Right lobe of liver (tissue), 6 donors: Measurements from ENCODE around the gene FUT6. TPM values are rescaled to one million over a fixed set of nuclear protein-coding genes. Genes with fewer than 3 reads are reported as not detected.

Experiments used
- ATAC-seq, 4 donors: fragments of 200-7000 bp; cut with Tn5 transposase; one replicate each; pipeline ENCODE4 v1.9.1; 2020; ENCODE audit warnings: mild to moderate bottlenecking in 4 of 4, moderate library complexity in 4 of 4
- DNase-seq, 3 donors: peaks; one replicate each; pipeline ENCODE4 v3.0.0-alpha.2; 2020
- H3K27ac ChIP-seq, 3 donors: fragments of 200-600 bp; one replicate each; pipeline ENCODE4 v1.8.0; 2022
- H3K27me3 ChIP-seq, 2 donors: fragments of 200-600 bp; one replicate each; pipeline ENCODE4 v1.8.0; 2022
- H3K36me3 ChIP-seq, 4 donors: fragments of 200-600 bp; sonication (generic) in 1 of 4; one replicate each; pipeline versions ENCODE4 v1.5.1 to v1.8.0; 2017 to 2022; ENCODE audit warnings: control low read depth in 1 of 4
- H3K4me1 ChIP-seq, 4 donors: fragments of 200-600 bp; sonication (generic) in 1 of 4; one replicate each; pipeline versions ENCODE4 v1.5.1 to v1.8.0; 2017 to 2022; ENCODE audit warnings: control low read depth in 1 of 4
- H3K4me3 ChIP-seq, 3 donors: fragments of 200-600 bp; one replicate each; pipeline ENCODE4 v1.8.0; 2022
- H3K9me3 ChIP-seq, 4 donors: fragments of 200-600 bp; sonication (generic) in 1 of 4; one replicate each; pipeline versions ENCODE4 v1.5.1 to v1.8.0; 2017 to 2022; ENCODE audit warnings: control low read depth in 1 of 4
- POLR2A ChIP-seq: fragments of 450-650 bp; IDR thresholded peaks from one replicate; pipeline ENCODE4 v1.6.1; 2017; ENCODE audit warnings: antibody characterized with exemption, mild to moderate bottlenecking
- WGBS: methylation state at CpG from one replicate; pipeline ENCODE4 v1.1.6; 2018; ENCODE audit warnings: low coverage, low lambda C conversion rate; ENCODE audit not compliant: insufficient coverage; ENCODE audit errors: missing lambda C conversion rate; 5-methylcytosine and 5-hydroxymethylcytosine counted together
- intact Hi-C, 2 donors: fragments of 100-400 bp; cut with DNase I; formaldehyde crosslinking; loops; one replicate each; pipeline versions ENCODE4 v1.11.2 to v1.14.1; 2022
- total RNA-seq, 6 experiments: library from RNA; depleted of rRNA in 2 of 6; stranded (reverse); fragments of >200 nt in 2 of 6; fragmentation: NEBNext Ultra II Directional in 3 of 6; extraction: Animal tissue kit (Norgen Biotek cat#: 25700) in 3 of 6; gene quantifications; one replicate each; pipeline versions ENCODE4 v1.1.0 to v1.2.4, GENCODE V29; 2016 to 2023
- TF ChIP-seq, protein P1 (sequence below), 4 donors: fragments of 200-600 bp in 3 of 4; fragments of 450-650 bp in 1 of 4; IDR thresholded peaks; one replicate each; pipeline versions ENCODE4 v1.5.1 to v1.8.0; 2016 to 2022; ENCODE audit warnings: antibody characterized with exemption in 4 of 4, mild to moderate bottlenecking in 2 of 4
- donor health status: DM: no; HTN: yes; CAD: no.
- donor health status: DM: no; HTN: no; CAD: no.
- donor health status: DM: no; HTN: no; CAD: no.
- donor health status: DM: no; HTN: yes; CAD: no.
- donor health status: DM: no; HTN: yes; CAD: no.

The FUT6 gene
- total RNA-seq, 6 experiments from 2014 or later, result 2.3 to 28.1 (median 9.7) TPM

GRCh38 chr19:5831159-5831558 is 8.3 kb downstream of the FUT6 start:
- Histone ChIP-seq H3K4me1 (peaks cover 0 to 13% (median 4%) of the 10 kb centered on the region in 4 donors), H3K27ac (no peak overlapping the region), H3K9me3 (no peaks in the 10 kb centered on the region), H3K4me3 (no peak overlapping the region), H3K27me3 (no peaks in the 10 kb centered on the region), H3K36me3 (no peaks in the 10 kb centered on the region)
- ATAC-seq (no peak), DNase-seq (no peak)
- WGBS, result no CpG with 5 or more reads among the region's 9 CpGs
- intact Hi-C loops, result no loop called here
- TF ChIP-seq, protein P1, sequence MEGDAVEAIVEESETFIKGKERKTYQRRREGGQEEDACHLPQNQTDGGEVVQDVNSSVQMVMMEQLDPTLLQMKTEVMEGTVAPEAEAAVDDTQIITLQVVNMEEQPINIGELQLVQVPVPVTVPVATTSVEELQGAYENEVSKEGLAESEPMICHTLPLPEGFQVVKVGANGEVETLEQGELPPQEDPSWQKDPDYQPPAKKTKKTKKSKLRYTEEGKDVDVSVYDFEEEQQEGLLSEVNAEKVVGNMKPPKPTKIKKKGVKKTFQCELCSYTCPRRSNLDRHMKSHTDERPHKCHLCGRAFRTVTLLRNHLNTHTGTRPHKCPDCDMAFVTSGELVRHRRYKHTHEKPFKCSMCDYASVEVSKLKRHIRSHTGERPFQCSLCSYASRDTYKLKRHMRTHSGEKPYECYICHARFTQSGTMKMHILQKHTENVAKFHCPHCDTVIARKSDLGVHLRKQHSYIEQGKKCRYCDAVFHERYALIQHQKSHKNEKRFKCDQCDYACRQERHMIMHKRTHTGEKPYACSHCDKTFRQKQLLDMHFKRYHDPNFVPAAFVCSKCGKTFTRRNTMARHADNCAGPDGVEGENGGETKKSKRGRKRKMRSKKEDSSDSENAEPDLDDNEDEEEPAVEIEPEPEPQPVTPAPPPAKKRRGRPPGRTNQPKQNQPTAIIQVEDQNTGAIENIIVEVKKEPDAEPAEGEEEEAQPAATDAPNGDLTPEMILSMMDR (IDR thresholded peaks at IDR 0.05), result no peak
- TF ChIP-seq POLR2A, result no peak

DNA sequence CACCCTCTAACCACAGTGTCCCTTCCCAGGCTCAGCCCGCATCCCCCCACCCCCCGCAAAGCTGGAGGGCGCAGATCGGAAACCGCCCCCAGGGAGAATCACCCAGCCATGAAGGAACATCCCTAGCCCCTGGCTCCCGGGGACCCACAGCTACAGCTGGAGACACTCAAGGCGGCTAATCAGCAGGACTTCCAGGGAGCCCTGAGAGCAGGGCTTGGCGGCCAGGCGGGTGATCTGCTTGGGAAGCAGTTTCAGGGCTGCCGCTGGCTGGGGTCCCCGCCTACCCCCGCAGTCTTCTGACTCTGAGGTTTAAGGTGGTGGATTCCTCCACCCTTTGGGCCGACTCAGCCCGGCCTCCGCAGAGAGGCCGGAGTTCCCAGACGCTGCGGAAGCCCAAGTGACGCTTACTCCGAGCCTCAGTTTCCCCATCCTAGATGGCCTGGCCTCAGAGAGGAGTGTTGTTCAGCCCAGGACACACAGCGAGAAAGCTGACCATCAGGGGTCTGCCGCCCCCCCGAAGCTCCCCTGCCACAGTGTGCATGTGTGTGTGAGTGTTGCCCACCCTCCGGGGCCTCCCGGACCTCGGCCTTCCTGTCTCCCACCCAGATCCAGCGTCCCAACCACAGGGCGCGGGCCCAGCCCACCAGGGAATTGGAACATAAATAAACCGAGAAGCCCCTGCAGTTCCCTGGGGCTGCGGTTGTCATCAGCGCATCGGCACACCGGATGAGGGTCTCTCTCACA is 9.8 kb downstream of the FUT6 start:
- WGBS, result 66% methylated on average over 3 of the region's 34 CpGs
- Histone ChIP-seq H3K36me3 (no peaks in the 10 kb centered on the region), H3K27me3 (no peaks in the 10 kb centered on the region), H3K4me3 (no peak overlapping the region), H3K27ac (peak overlapping the region in 1 of 3 donors; percentile 83), H3K9me3 (no peaks in the 10 kb centered on the region), H3K4me1 (peaks cover 0 to 13% (median 4%) of the 10 kb centered on the region in 4 donors)
- ATAC-seq, result no peak
- intact Hi-C loops, result no loop called here
- TF ChIP-seq, protein P1 (IDR thresholded peaks at IDR 0.05), result no peak
- TF ChIP-seq POLR2A, result no peak
- DNase-seq, result no peak

DNA sequence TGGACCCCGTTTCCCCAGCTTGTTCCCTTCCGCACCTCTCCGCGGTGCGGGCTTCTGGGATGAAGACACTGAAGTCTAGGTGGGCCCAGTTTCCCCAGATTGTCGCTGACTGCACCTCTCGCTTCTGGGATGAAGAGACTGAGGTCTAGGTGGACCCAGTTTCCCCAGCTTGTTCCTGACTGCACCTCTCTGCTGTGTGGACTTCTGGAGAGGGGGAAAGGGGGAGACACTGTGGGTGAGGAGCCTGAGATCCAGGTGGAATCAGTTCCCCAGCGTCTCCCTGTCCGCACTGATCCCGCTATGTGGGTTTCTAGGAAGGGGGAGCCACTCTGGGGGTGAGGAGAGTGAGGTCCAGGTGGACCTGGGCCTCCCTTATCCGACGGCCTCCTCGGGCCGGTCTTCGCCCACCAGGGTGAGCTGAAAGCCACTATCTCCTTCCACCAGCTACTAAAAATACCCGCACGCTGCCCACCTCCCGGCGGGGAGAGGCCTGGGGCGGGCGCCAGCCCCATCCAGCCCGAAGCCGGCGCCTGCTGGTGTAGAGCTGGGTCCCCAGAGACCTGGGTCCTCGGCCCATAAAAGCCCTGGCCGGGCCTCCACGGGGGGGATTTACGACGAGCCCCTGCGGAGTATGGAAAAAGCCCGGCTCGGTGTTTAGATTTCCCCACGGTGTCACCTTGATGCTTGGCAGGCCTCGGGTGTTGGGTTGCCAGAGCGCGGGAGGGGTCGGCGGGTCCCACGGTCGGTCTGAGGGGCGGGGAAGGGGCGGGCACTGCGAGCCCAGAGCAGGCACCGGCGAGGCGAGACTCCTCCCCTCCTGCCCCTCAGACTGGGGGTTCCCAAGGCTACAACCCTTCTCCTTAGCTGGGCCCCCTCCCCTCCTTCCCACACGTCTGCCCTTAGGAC is 10.6 kb downstream of the FUT6 start:
- DNase-seq (peak in 1 of 3 donors; percentile 67), ATAC-seq (peak in 2 of 4 donors; percentile 1 to 27)
- H3K9me3 ChIP-seq, result no peaks in the 10 kb centered on the region
- H3K4me3 ChIP-seq, result peak overlapping the region; percentile 50 to 63 (median 59)
- TF ChIP-seq, protein P1 (IDR thresholded peaks at IDR 0.05), result no peak
- TF ChIP-seq POLR2A, result no peak
- peaks cover 0 to 13% (median 4%) of the 10 kb centered on the region in 4 donors for H3K4me1 ChIP-seq
- 18% methylated on average over 3 of the region's 47 CpGs for WGBS
- H3K27me3 ChIP-seq, result no peaks in the 10 kb centered on the region
- peak overlapping the region; percentile 71 to 83 (median 76) for H3K27ac ChIP-seq
- no peaks in the 10 kb centered on the region for H3K36me3 ChIP-seq
- intact Hi-C loops, result no loop called here

- DNase-seq (peak; percentile 94 to 95 (median 94)), ATAC-seq (peak; percentile 69 to 83 (median 78))
- Histone ChIP-seq H3K27me3 (no peaks in the 10 kb centered on the region), H3K27ac (peak overlapping the region; percentile 71 to 83 (median 76)), H3K4me1 (peaks cover 0 to 13% (median 4%) of the 10 kb centered on the region in 4 donors), H3K36me3 (no peaks in the 10 kb centered on the region), H3K4me3 (peak overlapping the region; percentile 50 to 63 (median 59)), H3K9me3 (no peaks in the 10 kb centered on the region)
- WGBS, result 0% methylated on average over 11 of the region's 91 CpGs
- intact Hi-C loops, result no loop called here
- TF ChIP-seq, protein P1 (IDR thresholded peaks at IDR 0.05), result peak in 1 of 4 donors; percentile 5
- TF ChIP-seq POLR2A, result peak; percentile 99
Observed at GRCh38 chr19:5827891-5828660, 11.4 kb downstream of the FUT6 start.
